ENCODE results near the gene TFG. TPM values are rescaled to one million over a fixed set of nuclear protein-coding genes. Genes with fewer than 3 reads are reported as not detected.

Gene TFG
- total RNA-seq, 1 donor from 2014 or later: 97.7 TPM

DNA sequence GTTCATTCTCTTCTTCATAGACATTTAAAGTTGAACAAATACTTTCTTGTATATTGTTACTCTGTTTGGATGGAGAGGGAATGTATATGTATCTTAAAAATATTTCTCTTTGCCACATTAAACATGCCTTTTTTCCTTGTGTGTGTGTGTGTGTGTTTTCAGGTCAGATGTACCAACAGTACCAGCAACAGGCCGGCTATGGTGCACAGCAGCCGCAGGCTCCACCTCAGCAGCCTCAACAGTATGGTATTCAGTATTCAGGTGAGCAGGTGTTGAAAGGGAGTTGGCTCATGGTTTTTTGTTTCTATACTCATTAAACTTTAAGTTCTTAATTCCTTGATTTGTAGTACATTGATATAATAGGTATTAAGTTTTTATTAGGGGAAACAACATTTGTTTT lies 35.4 kb downstream of the TFG start:
- intact Hi-C loops (cut with DNase I): no loop called here
- no peak for DNase-seq
- ATAC-seq (ENCODE audit: poor library complexity): no peak

DNA sequence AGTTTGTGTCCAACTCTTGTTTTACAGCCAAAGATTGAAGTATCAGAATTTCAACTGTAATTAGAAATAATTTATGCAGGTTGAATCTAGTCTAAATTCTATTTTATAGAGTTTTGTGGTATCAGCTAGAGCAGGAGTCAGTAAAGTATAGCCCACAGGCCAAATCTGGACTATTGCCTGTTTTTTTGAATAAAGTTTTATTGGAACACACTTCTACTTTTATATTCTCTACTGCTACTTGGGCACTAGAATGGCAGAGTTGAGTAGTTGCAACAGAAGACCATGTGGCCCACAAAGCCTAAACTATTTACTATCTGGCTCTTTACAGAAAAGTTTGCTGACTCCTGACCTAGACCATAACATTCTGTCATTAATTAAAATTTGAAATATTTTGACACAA lies 36.3 kb downstream of the TFG start:
- ATAC-seq (ENCODE audit: poor library complexity): no peak
- intact Hi-C loops (cut with DNase I): no loop called here
- no peak for DNase-seq

DNA sequence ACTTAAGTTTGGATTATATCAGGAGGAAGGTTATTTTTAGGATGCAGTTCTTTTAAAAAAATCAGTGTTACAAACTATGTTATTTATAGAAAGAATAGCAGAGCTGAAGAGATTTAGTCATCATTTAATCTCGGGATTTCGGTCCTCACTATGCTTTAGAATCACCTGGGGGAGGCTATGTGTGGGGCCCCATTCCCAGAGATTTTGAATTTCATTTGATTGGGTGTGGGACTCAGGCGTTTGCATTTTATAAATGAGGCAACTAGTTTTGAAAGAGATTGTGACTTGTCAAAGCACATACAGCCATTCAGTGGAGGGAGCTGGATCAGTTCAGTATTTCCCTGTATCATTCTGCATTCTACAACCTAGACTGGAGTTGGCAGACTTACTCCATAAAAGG lies 36.8 kb downstream of the TFG start:
- peak; percentile 34 for ATAC-seq (ENCODE audit: poor library complexity)
- DNase-seq: no peak
- intact Hi-C loops (cut with DNase I): no loop called here

DNA sequence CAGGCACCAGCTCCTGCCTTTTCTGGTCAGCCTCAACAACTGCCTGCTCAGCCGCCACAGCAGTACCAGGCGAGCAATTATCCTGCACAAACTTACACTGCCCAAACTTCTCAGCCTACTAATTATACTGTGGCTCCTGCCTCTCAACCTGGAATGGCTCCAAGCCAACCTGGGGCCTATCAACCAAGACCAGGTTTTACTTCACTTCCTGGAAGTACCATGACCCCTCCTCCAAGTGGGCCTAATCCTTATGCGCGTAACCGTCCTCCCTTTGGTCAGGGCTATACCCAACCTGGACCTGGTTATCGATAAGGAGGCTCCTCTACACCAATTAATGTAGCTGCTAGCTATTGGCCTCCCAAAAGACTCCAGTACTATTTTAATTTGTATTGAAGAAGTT lies 38.9 kb downstream of the TFG start:
- no peak for ATAC-seq (ENCODE audit: poor library complexity)
- no peak for DNase-seq
- intact Hi-C loops (cut with DNase I): no loop called here

DNA sequence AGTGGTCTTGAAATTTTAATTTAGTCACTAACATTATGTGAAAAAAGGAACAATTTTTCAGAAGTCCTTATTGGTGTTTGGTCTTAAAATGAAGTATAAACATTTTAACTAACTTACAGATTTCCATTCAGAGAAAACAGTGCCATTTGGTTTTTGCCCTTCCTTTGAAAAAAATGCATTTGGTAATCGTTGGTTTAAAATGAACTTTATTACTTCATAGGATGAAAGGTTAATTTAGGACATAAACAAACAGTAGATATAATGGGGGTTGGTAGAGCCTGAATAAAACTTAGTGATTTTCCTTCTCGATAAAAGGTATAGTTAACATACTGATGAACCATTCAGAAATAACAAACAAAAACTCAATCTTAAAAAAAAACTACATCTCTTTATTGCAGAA lies 39.7 kb downstream of the TFG start:
- no peak for ATAC-seq (ENCODE audit: poor library complexity)
- intact Hi-C loops (cut with DNase I): no loop called here

DNA sequence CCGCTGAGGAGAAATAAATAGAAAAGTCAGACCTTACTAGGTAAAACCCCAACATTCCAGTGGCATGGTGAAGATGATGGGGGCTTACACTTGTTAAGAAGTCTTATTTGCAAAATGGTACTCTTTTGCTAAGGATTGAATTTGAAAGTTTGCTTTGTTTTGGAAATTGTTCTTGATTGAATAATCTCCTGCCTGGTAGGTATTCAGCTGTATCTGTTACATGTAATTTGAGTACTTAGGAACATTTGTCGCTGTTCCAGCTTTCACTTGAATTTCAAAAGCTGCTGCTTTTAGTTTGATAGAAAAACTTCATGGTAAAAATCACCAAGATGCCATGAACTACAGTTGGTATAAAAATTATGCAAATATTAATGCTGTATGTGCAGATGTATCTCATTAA lies 44.6 kb downstream of the TFG start:
- intact Hi-C loops (cut with DNase I): no loop called here
- no peak for DNase-seq

More for the DNA sequence above, 39.7 kb downstream of the TFG start:
- DNase-seq: no peak

DNA sequence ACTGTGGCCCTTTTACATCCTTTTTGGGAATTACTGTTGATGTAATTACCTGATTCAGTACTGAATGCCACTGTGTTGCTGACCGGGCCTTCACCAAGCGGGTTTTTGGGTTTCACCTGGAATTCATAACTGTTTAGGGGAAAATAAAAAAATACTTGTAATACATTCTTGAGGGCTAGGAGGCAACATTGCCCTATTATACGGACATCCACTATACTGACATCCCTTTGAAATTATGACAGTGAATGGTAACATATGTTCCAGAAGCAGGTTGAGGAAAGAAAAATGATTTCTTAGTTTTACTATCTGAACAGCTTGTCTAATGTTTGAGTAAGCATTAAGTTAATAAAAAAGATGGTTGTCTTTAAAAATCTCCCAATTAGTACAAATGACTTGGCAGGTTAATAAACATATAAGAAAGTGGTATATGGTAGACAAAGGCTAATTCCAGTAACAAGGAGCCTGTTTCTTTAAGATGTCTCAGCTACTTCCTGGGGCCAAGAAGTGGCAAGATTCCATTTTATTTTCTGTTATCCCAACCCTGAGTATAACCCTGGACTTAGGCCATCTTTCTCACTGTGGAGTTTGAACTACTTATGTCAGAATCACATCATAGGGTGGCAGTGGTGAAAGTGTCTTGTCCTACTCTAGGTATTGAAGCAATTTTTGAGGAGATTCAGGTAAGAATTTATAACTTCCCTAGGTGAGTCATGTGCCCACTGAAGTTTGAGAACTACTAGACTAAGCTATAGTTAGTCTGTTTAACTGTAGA lies 45.5 kb downstream of the TFG start:
- no peak for DNase-seq
- intact Hi-C loops (cut with DNase I): no loop called here
- ATAC-seq (ENCODE audit: poor library complexity): no peak

More for the DNA sequence above, 44.6 kb downstream of the TFG start:
- ATAC-seq (ENCODE audit: poor library complexity): no peak

DNA sequence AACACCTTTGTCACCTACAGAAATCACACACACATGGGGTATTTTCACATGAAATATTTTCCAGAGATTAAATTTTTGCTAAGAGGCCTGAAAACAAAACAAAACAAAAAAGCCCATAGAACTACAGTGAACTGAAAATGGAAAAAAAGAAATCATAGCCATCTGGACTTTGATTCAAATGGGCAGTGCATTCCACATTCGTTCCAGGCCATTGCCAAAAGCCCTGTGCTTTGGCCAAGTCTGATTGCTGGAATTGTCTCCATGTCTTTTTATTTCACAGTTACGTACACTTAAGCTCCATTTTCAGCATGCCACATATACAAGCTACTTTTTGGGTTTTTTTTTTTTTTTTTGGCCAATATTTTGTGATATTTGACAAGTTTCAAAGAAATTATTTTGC lies 47.1 kb downstream of the TFG start:
- peak; percentile 51 for DNase-seq
- ATAC-seq (ENCODE audit: poor library complexity): peak; percentile 63
- intact Hi-C loops (cut with DNase I): no loop called here

DNA sequence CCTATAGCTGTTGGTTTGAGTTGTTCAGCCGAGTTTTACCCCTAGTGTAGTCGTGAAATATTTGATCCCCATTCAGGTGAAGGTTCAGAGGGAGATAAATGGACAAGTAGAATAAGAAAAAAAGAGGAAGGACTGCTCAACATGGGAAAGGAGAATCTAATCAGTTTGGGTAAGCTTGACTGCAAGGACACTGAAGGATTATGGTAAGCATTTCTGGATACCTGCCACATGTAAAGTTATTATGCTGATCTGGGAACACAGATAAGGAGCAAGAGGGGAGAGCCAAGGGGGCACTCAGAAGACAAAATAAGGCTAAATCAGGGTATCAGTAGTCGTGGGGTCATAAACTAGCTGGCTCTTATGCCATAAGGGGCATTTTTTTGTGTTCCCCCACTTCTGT lies 49.9 kb downstream of the TFG start:
- no peak for ATAC-seq (ENCODE audit: poor library complexity)
- DNase-seq: no peak
- intact Hi-C loops (cut with DNase I): no loop called here

DNA sequence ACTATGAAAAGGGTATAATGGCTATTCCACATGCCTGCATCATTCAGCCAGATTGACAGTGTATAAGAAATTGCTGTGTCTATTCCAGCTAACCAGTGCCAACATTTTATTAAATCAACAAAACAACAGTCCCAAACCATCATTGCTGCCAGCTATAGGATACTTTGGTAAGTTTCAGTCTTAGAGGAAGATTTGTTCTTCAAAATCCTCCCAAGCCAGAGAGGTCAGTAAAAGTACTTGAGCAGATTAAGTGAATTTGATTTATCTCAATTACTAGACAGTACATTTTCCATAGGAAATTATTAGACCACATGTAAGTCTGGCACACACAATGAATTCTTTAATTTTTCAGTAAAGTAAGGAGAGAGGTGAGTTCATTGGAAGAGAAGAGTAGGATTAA lies 50.7 kb downstream of the TFG start:
- intact Hi-C loops (cut with DNase I): no loop called here
- DNase-seq (no peak), ATAC-seq (ENCODE audit: poor library complexity) (no peak)

DNA sequence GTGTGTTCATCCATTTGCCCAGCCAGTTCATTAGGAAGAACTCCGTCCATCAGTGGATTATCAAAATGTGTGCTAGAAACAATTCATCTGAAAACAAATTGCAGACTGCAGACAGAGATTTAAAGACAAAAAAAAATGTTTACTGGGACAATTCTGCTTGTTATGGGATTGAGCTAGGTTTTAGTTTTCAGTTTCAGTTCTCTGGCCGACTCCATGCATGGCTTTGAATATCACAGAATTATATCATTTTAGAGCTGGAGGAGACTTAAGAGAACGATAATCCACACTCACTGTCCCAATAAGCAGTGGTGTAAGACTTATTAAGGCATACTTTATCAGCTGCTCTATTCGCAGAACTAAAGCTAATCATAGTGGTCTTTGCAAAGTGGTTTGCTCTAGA lies 51.1 kb downstream of the TFG start:
- no peak for DNase-seq
- ATAC-seq (ENCODE audit: poor library complexity): no peak
- intact Hi-C loops (cut with DNase I): no loop called here

DNA sequence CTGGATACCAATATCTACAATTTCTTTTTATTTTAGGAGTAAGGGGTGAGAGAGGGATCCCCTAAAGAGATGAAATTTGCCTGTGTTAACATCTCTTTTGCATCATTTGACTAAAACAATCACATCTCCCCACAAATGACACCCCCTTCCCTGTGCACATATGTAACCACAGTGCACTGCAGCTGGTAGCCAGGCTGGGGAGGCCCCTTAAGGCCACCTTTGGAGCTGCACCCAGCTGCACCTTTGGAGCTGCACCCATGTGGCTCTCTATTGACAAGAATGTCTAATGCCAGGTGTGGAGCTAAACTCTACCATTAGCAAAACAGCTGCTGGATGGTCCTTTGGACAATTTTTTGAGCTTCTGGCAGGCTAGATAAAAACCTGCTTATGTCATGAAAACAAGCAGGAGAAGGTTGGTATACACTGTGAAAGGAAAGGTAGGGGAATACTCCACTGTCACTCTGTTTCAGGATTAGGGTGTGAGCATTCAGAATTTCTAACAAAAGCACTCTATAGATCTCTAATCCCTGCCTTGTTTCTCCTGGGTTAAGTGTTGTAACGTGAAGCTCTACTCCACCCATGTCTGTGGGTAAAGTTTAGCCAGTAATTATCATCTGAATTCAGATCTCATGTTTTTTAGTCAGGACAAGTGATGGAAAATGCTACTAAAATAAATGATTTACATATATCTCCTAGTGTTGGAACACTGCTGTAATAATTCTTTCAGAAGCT lies 52.1 kb downstream of the TFG start:
- intact Hi-C loops (cut with DNase I): no loop called here
- ATAC-seq (ENCODE audit: poor library complexity) (no peak), DNase-seq (no peak)

DNA sequence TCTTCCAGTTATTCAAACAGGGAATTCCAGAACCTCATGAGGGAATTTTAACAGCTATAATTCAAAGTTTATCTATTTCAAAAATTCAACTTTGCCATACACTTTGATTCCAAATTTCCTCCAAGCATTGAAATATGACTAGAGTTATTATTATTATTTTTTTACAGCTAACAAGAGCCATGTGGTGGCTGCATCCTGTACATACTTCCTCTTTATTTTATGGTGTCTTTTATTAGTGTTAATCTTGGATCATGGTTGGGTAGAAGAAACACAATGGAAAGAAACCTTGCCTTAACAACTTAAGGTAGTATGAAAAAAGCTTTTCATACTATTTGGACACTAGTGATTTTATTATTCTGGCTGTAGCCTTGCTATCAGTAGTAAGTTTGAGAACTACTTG lies 52.7 kb downstream of the TFG start:
- DNase-seq: no peak
- no peak for ATAC-seq (ENCODE audit: poor library complexity)
- intact Hi-C loops (cut with DNase I): no loop called here

DNA sequence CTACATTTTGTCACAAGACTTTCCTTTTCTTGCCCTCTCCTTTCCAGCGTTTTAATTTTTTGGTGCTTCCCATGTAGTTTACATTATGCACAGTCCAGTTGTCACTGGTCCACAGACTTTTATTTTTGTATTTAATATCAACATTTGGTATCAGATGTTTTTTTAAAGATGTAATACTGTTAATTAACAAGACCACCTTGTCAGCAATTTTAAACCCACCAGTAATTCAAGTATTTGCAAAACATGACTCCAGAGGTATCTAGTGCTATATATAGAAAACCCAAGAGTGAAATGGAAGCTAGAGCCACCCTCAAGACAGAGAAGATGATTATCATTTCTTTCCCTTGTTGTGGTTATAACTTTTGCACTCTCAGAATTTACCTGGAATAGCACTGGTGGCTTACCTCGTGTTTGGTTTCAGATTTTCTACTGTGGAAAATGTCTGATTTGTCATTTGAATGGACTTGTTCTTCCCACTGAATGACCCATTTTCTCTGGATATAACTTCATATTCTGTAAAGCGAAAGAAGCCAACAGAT lies 56.2 kb downstream of the TFG start:
- DNase-seq (no peak), ATAC-seq (ENCODE audit: poor library complexity) (no peak)
- intact Hi-C loops (cut with DNase I): no loop called here

DNA sequence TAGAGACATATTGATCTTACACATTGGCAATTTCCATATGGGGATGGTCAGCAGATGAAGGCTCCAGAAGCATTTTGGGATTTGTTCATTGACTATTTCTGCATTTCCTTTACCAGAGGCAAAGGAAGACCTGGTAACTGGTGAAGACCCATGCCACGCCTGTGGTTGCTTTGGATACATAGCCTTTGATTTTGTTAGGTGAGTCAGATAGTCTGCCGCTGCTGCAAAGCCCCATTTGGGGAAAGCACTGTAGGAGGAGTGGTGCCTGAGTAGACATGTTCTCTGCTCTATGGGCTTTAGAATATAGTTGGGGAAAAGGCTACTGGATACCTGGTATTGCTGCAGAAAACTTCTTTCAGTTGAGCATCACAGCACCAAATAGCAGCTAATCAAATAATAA lies 56.8 kb downstream of the TFG start:
- no peak for DNase-seq
- ATAC-seq (ENCODE audit: poor library complexity): no peak

DNA sequence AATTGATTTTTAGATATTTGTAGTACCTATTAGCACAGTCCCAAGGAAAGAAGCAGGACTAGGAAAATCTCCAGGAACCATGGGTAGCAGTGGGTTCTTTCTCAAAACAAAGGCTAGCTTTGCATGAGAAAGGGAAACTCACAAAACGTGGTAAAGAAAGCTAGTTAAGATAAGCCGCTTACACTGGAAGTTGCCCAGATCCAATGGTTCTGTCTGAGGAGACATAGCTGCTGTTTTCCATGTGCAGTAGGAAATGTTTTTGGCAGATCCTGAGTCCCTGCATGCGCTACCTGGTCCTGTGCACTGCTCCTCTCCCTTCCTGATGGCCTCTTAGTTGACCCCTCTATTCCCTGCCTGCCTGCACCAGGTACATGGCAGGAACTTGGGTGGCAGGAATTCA lies 60.4 kb downstream of the TFG start:
- intact Hi-C loops (cut with DNase I): no loop called here

More for the DNA sequence above, 56.8 kb downstream of the TFG start:
- intact Hi-C loops (cut with DNase I): no loop called here

DNA sequence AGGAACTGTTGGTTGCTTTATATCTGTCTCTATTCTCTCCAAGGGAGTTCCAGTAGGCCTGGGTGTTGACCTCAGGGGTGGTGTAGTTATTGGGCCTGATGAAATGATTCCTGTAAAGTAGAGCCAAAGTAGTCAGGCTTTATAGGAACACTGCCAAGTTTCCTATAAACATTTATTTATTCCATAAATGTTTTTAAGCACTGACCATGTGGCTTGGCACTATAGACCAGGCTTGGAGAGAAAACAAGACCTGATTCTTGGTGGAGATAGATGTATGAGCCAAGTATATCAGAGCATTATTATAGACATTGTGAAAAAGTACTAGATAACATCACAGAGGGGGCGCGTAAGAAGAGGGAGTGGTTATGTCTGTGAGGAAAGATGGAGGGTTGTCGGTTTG lies 65.9 kb downstream of the TFG start:
- ATAC-seq (ENCODE audit: poor library complexity) (no peak), DNase-seq (no peak)
- intact Hi-C loops (cut with DNase I): no loop called here

More for the DNA sequence above, 60.4 kb downstream of the TFG start:
- ATAC-seq (ENCODE audit: poor library complexity) (no peak), DNase-seq (no peak)

DNA sequence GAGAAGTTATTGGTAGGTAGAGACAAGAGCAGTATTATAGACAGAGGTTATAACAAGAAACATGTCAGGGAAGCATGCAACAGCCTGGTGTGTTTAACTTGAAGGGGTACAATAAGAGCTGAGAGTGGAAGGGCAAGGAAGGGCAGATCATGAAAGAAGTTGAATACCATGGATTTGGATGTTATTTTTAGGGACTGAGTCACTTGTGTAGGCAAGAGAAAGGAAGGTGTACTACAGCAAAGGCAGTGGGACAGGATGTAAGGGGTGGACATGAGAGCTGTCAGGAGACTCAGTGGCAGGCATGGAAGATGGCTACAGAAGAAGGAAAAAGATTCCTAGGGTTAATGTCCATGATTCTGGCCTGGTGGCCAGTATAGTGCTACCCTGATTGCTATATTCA lies 66.4 kb downstream of the TFG start:
- intact Hi-C loops (cut with DNase I): no loop called here
- ATAC-seq (ENCODE audit: poor library complexity) (no peak), DNase-seq (no peak)

DNA sequence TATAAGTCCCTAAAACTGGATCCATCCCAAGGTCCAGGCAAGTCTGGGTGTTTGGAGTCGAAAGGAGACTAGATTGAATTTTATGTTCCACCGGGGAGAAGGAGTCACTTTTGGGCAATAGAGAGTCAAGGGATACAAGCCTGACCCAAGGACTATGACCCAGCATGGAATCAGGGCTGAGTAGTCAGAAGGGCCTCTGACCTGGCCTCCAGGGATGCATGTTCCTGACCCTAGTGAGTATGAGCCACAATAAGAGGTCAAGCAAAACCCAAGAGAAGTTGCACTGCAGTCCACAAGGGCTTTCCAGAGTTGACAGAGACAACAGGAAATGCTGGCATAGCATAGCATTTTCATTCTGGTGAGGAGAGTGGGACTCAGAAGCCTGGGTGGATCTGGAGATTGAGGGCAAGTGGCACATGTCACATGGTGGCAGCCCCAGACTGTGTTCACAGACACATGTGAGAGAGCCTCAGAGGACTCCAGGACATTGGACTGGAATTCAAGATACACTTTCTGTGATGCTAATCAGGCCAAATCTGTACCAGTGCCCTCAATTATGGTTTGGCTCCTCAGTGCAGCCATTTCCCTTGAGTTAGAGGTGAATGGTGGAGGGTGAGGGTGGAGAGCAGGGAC lies 66.9 kb downstream of the TFG start:
- DNase-seq (no peak), ATAC-seq (ENCODE audit: poor library complexity) (no peak)
- intact Hi-C loops (cut with DNase I): no loop called here

DNA sequence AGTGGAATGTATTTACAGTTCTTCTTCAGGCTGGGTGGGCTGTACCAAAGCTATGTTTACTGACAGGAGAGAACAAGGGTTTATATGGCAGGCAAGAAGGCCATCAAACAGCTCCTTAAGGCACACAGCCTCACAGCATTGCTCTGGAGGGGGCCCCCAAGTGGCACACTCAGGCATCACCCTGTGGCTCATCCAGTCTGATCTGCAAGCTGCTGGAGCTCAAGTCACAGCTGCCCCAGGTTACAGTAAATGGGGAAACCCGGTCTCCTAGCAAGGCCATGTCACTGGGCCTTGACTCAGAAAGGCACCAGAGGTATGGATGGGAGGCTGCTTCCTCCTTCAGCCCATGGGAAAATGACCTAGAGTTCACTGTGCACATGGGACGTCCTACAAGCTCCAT lies 67.5 kb downstream of the TFG start:
- DNase-seq (no peak), ATAC-seq (ENCODE audit: poor library complexity) (no peak)
- intact Hi-C loops (cut with DNase I): no loop called here
